HCT116 (cell line): ENCODE measurements around the gene ALDH7A1.

ENCODE experiments used
- CEBPB ChIP-seq: IDR thresholded peaks from 2 replicates; pipeline ENCODE4 v1.6.1; 2012; ENCODE audit warnings: low read depth
- EZH2 ChIP-seq: fragments of 200-600 bp; sonication (generic); IDR thresholded peaks from 2 replicates; pipeline ENCODE4 v1.6.1; 2017; ENCODE audit warnings: antibody characterized with exemption, mixed run types
- JUND ChIP-seq: IDR thresholded peaks from 2 replicates; pipeline ENCODE4 v1.6.1; 2012
- POLR2A ChIP-seq: IDR thresholded peaks from 2 replicates; pipeline ENCODE4 v1.7.0; 2011; ENCODE audit warnings: borderline replicate concordance; ENCODE audit not compliant: insufficient read depth, insufficient read length; ENCODE audit errors: extremely low read depth
- POLR2AphosphoS5 ChIP-seq: IDR thresholded peaks from 2 replicates; pipeline ENCODE4 v1.6.1; 2011; ENCODE audit warnings: mild to moderate bottlenecking, low read depth, low read length, moderate library complexity
- SIN3A ChIP-seq: IDR thresholded peaks from 2 replicates; pipeline ENCODE4 v1.6.1; 2012; ENCODE audit warnings: low read depth
- SRF ChIP-seq: IDR thresholded peaks from 2 replicates; pipeline ENCODE4 v1.6.1; 2012; ENCODE audit warnings: low read depth
- YY1 ChIP-seq: IDR thresholded peaks from 2 replicates; pipeline ENCODE4 v1.6.1; 2011; ENCODE audit warnings: low read length, low read depth, moderate library complexity, mild to moderate bottlenecking; ENCODE audit not compliant: insufficient replicate concordance; ENCODE audit errors: extremely low read depth
- ZFX ChIP-seq: fragments of 450-650 bp; IDR thresholded peaks from 2 replicates; pipeline ENCODE4 v1.6.1; 2017
- ZNF274 ChIP-seq: fragments of 200-500 bp; sonication (Bioruptor generic); IDR thresholded peaks from 2 replicates; pipeline ENCODE4 v1.6.1; 2014; ENCODE audit warnings: mild to moderate bottlenecking, low read depth, low read length, inconsistent platforms
- TF ChIP-seq, protein P1 (sequence below): IDR thresholded peaks from 2 replicates; pipeline ENCODE4 v1.6.1; 2012
- TF ChIP-seq, protein P2 (sequence below): IDR thresholded peaks from 2 replicates; pipeline ENCODE4 v1.6.1; 2011; ENCODE audit warnings: mild to moderate bottlenecking, low read length, moderate library complexity; ENCODE audit not compliant: insufficient replicate concordance; ENCODE audit errors: extremely low read depth
- TF ChIP-seq, protein P3 (sequence below), 3 experiments: fragments of 200-600 bp in 1 of 3; sonication (generic) in 1 of 3; IDR thresholded peaks in 2 of 3; conservative IDR thresholded peaks in 1 of 3; 2 replicates each; pipeline ENCODE4 v1.5.1; 2012 to 2017; ENCODE audit warnings: low read depth in 2 of 3, low read length in 2 of 3, antibody characterized with exemption in 1 of 3, borderline replicate concordance in 1 of 3, control low read depth in 1 of 3, mild to moderate bottlenecking in 1 of 3, mixed read lengths in 1 of 3, mixed run types in 1 of 3, moderate library complexity in 1 of 3; ENCODE audit not compliant: insufficient read depth in 1 of 3
- TF ChIP-seq, protein P4 (sequence below): IDR thresholded peaks from 2 replicates; pipeline ENCODE4 v1.6.1; 2012; ENCODE audit warnings: low read depth

GRCh38 chr5:126523818-126524510 lies 71.1 kb downstream of the ALDH7A1 start:
- TF ChIP-seq, protein P1, sequence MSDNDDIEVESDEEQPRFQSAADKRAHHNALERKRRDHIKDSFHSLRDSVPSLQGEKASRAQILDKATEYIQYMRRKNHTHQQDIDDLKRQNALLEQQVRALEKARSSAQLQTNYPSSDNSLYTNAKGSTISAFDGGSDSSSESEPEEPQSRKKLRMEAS, result no peak
- TF ChIP-seq, protein P2, sequence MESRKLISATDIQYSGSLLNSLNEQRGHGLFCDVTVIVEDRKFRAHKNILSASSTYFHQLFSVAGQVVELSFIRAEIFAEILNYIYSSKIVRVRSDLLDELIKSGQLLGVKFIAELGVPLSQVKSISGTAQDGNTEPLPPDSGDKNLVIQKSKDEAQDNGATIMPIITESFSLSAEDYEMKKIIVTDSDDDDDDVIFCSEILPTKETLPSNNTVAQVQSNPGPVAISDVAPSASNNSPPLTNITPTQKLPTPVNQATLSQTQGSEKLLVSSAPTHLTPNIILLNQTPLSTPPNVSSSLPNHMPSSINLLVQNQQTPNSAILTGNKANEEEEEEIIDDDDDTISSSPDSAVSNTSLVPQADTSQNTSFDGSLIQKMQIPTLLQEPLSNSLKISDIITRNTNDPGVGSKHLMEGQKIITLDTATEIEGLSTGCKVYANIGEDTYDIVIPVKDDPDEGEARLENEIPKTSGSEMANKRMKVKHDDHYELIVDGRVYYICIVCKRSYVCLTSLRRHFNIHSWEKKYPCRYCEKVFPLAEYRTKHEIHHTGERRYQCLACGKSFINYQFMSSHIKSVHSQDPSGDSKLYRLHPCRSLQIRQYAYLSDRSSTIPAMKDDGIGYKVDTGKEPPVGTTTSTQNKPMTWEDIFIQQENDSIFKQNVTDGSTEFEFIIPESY, result no peak
- TF ChIP-seq ZNF274, result no peak
- no peak for TF ChIP-seq YY1
- TF ChIP-seq CEBPB, result no peak
- no peak for TF ChIP-seq EZH2
- TF ChIP-seq, protein P3, sequence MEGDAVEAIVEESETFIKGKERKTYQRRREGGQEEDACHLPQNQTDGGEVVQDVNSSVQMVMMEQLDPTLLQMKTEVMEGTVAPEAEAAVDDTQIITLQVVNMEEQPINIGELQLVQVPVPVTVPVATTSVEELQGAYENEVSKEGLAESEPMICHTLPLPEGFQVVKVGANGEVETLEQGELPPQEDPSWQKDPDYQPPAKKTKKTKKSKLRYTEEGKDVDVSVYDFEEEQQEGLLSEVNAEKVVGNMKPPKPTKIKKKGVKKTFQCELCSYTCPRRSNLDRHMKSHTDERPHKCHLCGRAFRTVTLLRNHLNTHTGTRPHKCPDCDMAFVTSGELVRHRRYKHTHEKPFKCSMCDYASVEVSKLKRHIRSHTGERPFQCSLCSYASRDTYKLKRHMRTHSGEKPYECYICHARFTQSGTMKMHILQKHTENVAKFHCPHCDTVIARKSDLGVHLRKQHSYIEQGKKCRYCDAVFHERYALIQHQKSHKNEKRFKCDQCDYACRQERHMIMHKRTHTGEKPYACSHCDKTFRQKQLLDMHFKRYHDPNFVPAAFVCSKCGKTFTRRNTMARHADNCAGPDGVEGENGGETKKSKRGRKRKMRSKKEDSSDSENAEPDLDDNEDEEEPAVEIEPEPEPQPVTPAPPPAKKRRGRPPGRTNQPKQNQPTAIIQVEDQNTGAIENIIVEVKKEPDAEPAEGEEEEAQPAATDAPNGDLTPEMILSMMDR (IDR thresholded peaks at IDR 0.05 in 2 of 3, conservative IDR thresholded peaks at IDR 0.05 in 1 of 3; ENCODE audit: borderline replicate concordance in 1 of 3, insufficient read depth in 1 of 3, low read depth in 2 of 3, low read length in 2 of 3), result no peak
- no peak for TF ChIP-seq SIN3A
- TF ChIP-seq POLR2AphosphoS5, result no peak
- TF ChIP-seq, protein P4, sequence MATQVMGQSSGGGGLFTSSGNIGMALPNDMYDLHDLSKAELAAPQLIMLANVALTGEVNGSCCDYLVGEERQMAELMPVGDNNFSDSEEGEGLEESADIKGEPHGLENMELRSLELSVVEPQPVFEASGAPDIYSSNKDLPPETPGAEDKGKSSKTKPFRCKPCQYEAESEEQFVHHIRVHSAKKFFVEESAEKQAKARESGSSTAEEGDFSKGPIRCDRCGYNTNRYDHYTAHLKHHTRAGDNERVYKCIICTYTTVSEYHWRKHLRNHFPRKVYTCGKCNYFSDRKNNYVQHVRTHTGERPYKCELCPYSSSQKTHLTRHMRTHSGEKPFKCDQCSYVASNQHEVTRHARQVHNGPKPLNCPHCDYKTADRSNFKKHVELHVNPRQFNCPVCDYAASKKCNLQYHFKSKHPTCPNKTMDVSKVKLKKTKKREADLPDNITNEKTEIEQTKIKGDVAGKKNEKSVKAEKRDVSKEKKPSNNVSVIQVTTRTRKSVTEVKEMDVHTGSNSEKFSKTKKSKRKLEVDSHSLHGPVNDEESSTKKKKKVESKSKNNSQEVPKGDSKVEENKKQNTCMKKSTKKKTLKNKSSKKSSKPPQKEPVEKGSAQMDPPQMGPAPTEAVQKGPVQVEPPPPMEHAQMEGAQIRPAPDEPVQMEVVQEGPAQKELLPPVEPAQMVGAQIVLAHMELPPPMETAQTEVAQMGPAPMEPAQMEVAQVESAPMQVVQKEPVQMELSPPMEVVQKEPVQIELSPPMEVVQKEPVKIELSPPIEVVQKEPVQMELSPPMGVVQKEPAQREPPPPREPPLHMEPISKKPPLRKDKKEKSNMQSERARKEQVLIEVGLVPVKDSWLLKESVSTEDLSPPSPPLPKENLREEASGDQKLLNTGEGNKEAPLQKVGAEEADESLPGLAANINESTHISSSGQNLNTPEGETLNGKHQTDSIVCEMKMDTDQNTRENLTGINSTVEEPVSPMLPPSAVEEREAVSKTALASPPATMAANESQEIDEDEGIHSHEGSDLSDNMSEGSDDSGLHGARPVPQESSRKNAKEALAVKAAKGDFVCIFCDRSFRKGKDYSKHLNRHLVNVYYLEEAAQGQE, result no peak
- no peak for TF ChIP-seq POLR2A
- TF ChIP-seq JUND, result no peak
- TF ChIP-seq SRF, result no peak
- TF ChIP-seq ZFX, result no peak
